HL-60 (cell line): Measurements from ENCODE around the gene SNX8.
A peak's percentile ranks its signal among the peaks of the same experiment; 100 is the strongest.

Experiments used
- DNase-seq, 2 experiments: peaks; one replicate each; pipeline ENCODE4 v3.0.0-alpha.2; 2010 to 2020; ENCODE audit warnings: low read depth in 1 of 2, low spot score in 1 of 2
- H3K27ac ChIP-seq: fragments of 250-450 bp; sonication (Bioruptor Pico); replicated peaks from 2 replicates; pipeline ENCODE4 v1.5.1; 2020; ENCODE audit warnings: mild to moderate bottlenecking, moderate library complexity
- H3K27me3 ChIP-seq: fragments of 250-450 bp; sonication (Bioruptor Pico); 2 replicates; pipeline ENCODE4 v1.5.1; 2021; ENCODE audit warnings: mild to moderate bottlenecking, moderate library complexity; ENCODE audit not compliant: insufficient read depth, poor library complexity, severe bottlenecking
- H3K4me3 ChIP-seq: replicated peaks from 2 replicates; pipeline ENCODE4 v1.5.1; 2011; ENCODE audit warnings: mild to moderate bottlenecking, control low read depth, low read length; ENCODE audit not compliant: insufficient read depth
- CTCF ChIP-seq: IDR thresholded peaks from one replicate; pipeline ENCODE4 v1.5.1; 2011; ENCODE audit warnings: low read length, control low read depth, inconsistent platforms; ENCODE audit not compliant: insufficient read depth
- GABPA ChIP-seq: IDR thresholded peaks from 2 replicates; pipeline ENCODE4 v1.6.1; 2012; ENCODE audit warnings: low read depth
- POLR2AphosphoS5 ChIP-seq: IDR thresholded peaks from 2 replicates; pipeline ENCODE4 v1.6.1; 2012; ENCODE audit warnings: low read depth
- REST ChIP-seq: IDR thresholded peaks from 2 replicates; pipeline ENCODE4 v1.6.1; 2012; ENCODE audit warnings: low read depth; ENCODE audit not compliant: insufficient replicate concordance
- SPI1 ChIP-seq: IDR thresholded peaks from 2 replicates; pipeline ENCODE4 v1.6.1; 2012; ENCODE audit warnings: low read depth, mild to moderate bottlenecking, borderline replicate concordance

SNX8 gene

GRCh38 chr7:2210551-2211258 lies 103.5 kb downstream of the SNX8 start:
- H3K27me3 ChIP-seq = no peaks in the 10 kb centered on the region
- no peak for DNase-seq
- H3K27ac ChIP-seq = no peak overlapping the region
- no peak overlapping the region for H3K4me3 ChIP-seq
- TF ChIP-seq SPI1 (no peak), REST (no peak)

- no peak overlapping the region for H3K4me3 ChIP-seq
- TF ChIP-seq GABPA (no peak), SPI1 (no peak), POLR2AphosphoS5 (no peak), REST (no peak), CTCF (no peak)
- no peak for DNase-seq
- H3K27ac ChIP-seq = no peak overlapping the region
- no peaks in the 10 kb centered on the region for H3K27me3 ChIP-seq
Observed at GRCh38 chr7:2209961-2210323, 104.3 kb downstream of the SNX8 start.

GRCh38 chr7:2209146-2209960 lies 104.9 kb downstream of the SNX8 start:
- TF ChIP-seq SPI1 (no peak), CTCF (peak; percentile 56)
- no peak overlapping the region for H3K27ac ChIP-seq
- DNase-seq = peak in 1 of 2 experiments; percentile 55
- H3K27me3 ChIP-seq = no peaks in the 10 kb centered on the region
- no peak overlapping the region for H3K4me3 ChIP-seq

GRCh38 chr7:2208712-2209111 lies 105.5 kb downstream of the SNX8 start:
- DNase-seq = no peak
- H3K27me3 ChIP-seq = no peaks in the 10 kb centered on the region
- no peak overlapping the region for H3K27ac ChIP-seq
- TF ChIP-seq CTCF (no peak), SPI1 (no peak), REST (no peak)
- no peak overlapping the region for H3K4me3 ChIP-seq
